Measurements from ENCODE around the gene FAM184A. TPM values are rescaled to one million over a fixed set of nuclear protein-coding genes. Genes with fewer than 3 reads are reported as not detected.

Gene FAM184A
- polyA plus RNA-seq, 1 experiment, result 0.02 TPM

GRCh38 chr6:119043265-119043664, 35.2 kb downstream of the FAM184A start:
- CTCF ChIA-PET, result no interaction called here
- no peak for TF ChIP-seq CTCF (IDR thresholded peaks at IDR 0.05; ENCODE audit: low read depth, low read length)
- POLR2A ChIA-PET, result no interaction called here
- DNase-seq (ENCODE audit: low read depth, low spot score), result no peak
- Histone ChIP-seq H3K27ac (ENCODE audit: low read depth, low read length) (no peak overlapping the region), H3K27me3 (ENCODE audit: control insufficient read depth, insufficient read depth, low read length) (no peaks in the 10 kb centered on the region), H3K4me3 (ENCODE audit: low read depth, low read length) (no peak overlapping the region), H3K9me3 (ENCODE audit: control insufficient read depth, insufficient read depth, low read length) (no peaks in the 10 kb centered on the region)

GRCh38 chr6:119040636-119041035, 37.8 kb downstream of the FAM184A start:
- TF ChIP-seq CTCF (IDR thresholded peaks at IDR 0.05; ENCODE audit: low read depth, low read length), result no peak
- no peak for DNase-seq (ENCODE audit: low read depth, low spot score)
- Histone ChIP-seq H3K4me3 (ENCODE audit: low read depth, low read length) (no peak overlapping the region), H3K27ac (ENCODE audit: low read depth, low read length) (no peak overlapping the region), H3K27me3 (ENCODE audit: control insufficient read depth, insufficient read depth, low read length) (no peaks in the 10 kb centered on the region), H3K9me3 (ENCODE audit: control insufficient read depth, insufficient read depth, low read length) (no peaks in the 10 kb centered on the region)
- POLR2A ChIA-PET, result no interaction called here
- CTCF ChIA-PET, result no interaction called here

- Histone ChIP-seq H3K27me3 (ENCODE audit: control insufficient read depth, insufficient read depth, low read length) (no peaks in the 10 kb centered on the region), H3K9me3 (ENCODE audit: control insufficient read depth, insufficient read depth, low read length) (no peaks in the 10 kb centered on the region), H3K27ac (ENCODE audit: low read depth, low read length) (no peak overlapping the region), H3K4me3 (ENCODE audit: low read depth, low read length) (no peak overlapping the region)
- ChIA-PET CTCF (no interaction called here), POLR2A (no interaction called here)
- DNase-seq (ENCODE audit: low read depth, low spot score), result no peak
- TF ChIP-seq CTCF (IDR thresholded peaks at IDR 0.05; ENCODE audit: low read depth, low read length), result no peak
Observed at GRCh38 chr6:119040229-119040628, 38.2 kb downstream of the FAM184A start.

- DNase-seq (ENCODE audit: low read depth, low spot score), result no peak
- TF ChIP-seq CTCF (IDR thresholded peaks at IDR 0.05; ENCODE audit: low read depth, low read length), result no peak
- POLR2A ChIA-PET, result no interaction called here
- CTCF ChIA-PET, result no interaction called here
- no peaks in the 10 kb centered on the region for H3K9me3 ChIP-seq (ENCODE audit: control insufficient read depth, insufficient read depth, low read length)
- no peak overlapping the region for H3K4me3 ChIP-seq (ENCODE audit: low read depth, low read length)
- H3K27me3 ChIP-seq (ENCODE audit: control insufficient read depth, insufficient read depth, low read length), result no peaks in the 10 kb centered on the region
- no peak overlapping the region for H3K27ac ChIP-seq (ENCODE audit: low read depth, low read length)
Observed at GRCh38 chr6:119037941-119038623, 40.4 kb downstream of the FAM184A start.

GRCh38 chr6:119037264-119037663, 41.2 kb downstream of the FAM184A start:
- DNase-seq (ENCODE audit: low read depth, low spot score), result no peak
- no peaks in the 10 kb centered on the region for H3K9me3 ChIP-seq (ENCODE audit: control insufficient read depth, insufficient read depth, low read length)
- TF ChIP-seq CTCF (IDR thresholded peaks at IDR 0.05; ENCODE audit: low read depth, low read length), result no peak
- H3K27ac ChIP-seq (ENCODE audit: low read depth, low read length), result no peak overlapping the region
- CTCF ChIA-PET, result no interaction called here
- no peak overlapping the region for H3K4me3 ChIP-seq (ENCODE audit: low read depth, low read length)
- no peaks in the 10 kb centered on the region for H3K27me3 ChIP-seq (ENCODE audit: control insufficient read depth, insufficient read depth, low read length)
- POLR2A ChIA-PET, result no interaction called here
